ENCODE results near the gene NOP10. TPM values are rescaled to one million over a fixed set of nuclear protein-coding genes. Genes with fewer than 3 reads are reported as not detected.

NOP10 gene
- total RNA-seq, 1 donor = 216 TPM

DNA sequence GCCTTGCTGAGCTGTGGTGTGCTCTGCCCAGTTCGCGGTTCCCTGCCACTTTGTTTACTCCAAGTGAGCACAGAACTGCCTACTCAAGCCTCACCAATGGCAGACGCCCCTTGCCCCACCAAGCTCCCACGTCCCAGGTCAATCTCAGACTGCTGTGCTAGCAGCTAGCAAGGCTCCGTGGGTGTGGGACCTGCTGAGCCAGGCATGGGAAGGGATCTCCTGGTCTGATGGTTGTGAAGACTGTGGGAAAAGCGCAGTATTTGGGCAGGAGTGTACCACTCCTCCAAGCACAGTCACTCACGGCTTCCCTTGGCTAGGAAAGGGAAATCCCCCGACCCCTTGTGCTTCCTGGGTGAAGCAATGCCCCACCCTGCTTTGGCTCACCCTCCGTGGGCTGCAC lies 50.3 kb downstream of the NOP10 start:
- no peaks in the 10 kb centered on the region for H3K36me3 ChIP-seq (ENCODE audit: insufficient read depth, low read length)
- no peaks in the 10 kb centered on the region for H4K20me1 ChIP-seq (ENCODE audit: insufficient read depth, low read length)
- no peaks in the 10 kb centered on the region for H3K27me3 ChIP-seq (ENCODE audit: insufficient read depth, low read length)
- no peak for DNase-seq (ENCODE audit: insufficient read length, low spot score, missing footprints)
- no peaks in the 10 kb centered on the region for H3K9me3 ChIP-seq (ENCODE audit: low read depth, low read length)
- H3K79me2 ChIP-seq (ENCODE audit: insufficient read depth, low read length) = peaks cover 35% of the 10 kb centered on the region
- H3K4me2 ChIP-seq (ENCODE audit: insufficient read depth, low read length) = no peak overlapping the region
- TF ChIP-seq, protein P1, sequence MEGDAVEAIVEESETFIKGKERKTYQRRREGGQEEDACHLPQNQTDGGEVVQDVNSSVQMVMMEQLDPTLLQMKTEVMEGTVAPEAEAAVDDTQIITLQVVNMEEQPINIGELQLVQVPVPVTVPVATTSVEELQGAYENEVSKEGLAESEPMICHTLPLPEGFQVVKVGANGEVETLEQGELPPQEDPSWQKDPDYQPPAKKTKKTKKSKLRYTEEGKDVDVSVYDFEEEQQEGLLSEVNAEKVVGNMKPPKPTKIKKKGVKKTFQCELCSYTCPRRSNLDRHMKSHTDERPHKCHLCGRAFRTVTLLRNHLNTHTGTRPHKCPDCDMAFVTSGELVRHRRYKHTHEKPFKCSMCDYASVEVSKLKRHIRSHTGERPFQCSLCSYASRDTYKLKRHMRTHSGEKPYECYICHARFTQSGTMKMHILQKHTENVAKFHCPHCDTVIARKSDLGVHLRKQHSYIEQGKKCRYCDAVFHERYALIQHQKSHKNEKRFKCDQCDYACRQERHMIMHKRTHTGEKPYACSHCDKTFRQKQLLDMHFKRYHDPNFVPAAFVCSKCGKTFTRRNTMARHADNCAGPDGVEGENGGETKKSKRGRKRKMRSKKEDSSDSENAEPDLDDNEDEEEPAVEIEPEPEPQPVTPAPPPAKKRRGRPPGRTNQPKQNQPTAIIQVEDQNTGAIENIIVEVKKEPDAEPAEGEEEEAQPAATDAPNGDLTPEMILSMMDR (IDR thresholded peaks at IDR 0.05; ENCODE audit: extremely low read depth, low read depth, low read length) = no peak
- no peak overlapping the region for H2AFZ ChIP-seq (ENCODE audit: low read length)
- no peak overlapping the region for H3K27ac ChIP-seq (ENCODE audit: low read depth, low read length)
- H3K4me1 ChIP-seq (ENCODE audit: insufficient read depth, low read length) = peaks cover 13% of the 10 kb centered on the region
- H3K4me3 ChIP-seq (ENCODE audit: insufficient read depth, low read length) = no peak overlapping the region

Small RNA genes lying within 50 kb of the gene (small RNA-seq; reads per million reads assigned to genes)
- gene MIR1233-1 (not detected), gene RF00019 (not detected)

Other genes starting within 250 kb of the NOP10 start
- 40.5 and 48.0 TPM in 2 replicates for gene EMC7, start 241.3 kb downstream of the NOP10 start, total RNA-seq
- 1.8 and 2.1 TPM in 2 replicates for gene PGBD4, start 241.1 kb downstream of the NOP10 start, total RNA-seq
- 37.3 and 49.2 TPM in 2 replicates for gene KATNBL1, start 133.0 kb downstream of the NOP10 start, total RNA-seq
- gene EMC4, start 118.1 kb downstream of the NOP10 start, total RNA-seq = 135 and 136 TPM in 2 replicates
- 39.2 and 40.9 TPM in 2 replicates for gene SLC12A6, start 5.4 kb downstream of the NOP10 start, total RNA-seq
- under 0.01 TPM in 1 of 2 replicates, not detected in the other for gene NUTM1, start 179 bp upstream of the NOP10 start, total RNA-seq
- gene LPCAT4, start 24.1 kb upstream of the NOP10 start, total RNA-seq = 11.9 and 13.8 TPM in 2 replicates
- gene GOLGA8A, start 94.7 kb upstream of the NOP10 start, total RNA-seq = 21.5 and 27.5 TPM in 2 replicates
- gene GOLGA8B, start 240.5 kb upstream of the NOP10 start, total RNA-seq = 35.9 and 57.2 TPM in 2 replicates

Data from osteoblast (primary cell).